ENCODE data around the gene JSRP1.
"Not testable (repeated sequence)": the region's sequence is repeated elsewhere in the genome, so short reads cannot be mapped to it uniquely, and the experiment has no call there.

Gene JSRP1

DNA sequence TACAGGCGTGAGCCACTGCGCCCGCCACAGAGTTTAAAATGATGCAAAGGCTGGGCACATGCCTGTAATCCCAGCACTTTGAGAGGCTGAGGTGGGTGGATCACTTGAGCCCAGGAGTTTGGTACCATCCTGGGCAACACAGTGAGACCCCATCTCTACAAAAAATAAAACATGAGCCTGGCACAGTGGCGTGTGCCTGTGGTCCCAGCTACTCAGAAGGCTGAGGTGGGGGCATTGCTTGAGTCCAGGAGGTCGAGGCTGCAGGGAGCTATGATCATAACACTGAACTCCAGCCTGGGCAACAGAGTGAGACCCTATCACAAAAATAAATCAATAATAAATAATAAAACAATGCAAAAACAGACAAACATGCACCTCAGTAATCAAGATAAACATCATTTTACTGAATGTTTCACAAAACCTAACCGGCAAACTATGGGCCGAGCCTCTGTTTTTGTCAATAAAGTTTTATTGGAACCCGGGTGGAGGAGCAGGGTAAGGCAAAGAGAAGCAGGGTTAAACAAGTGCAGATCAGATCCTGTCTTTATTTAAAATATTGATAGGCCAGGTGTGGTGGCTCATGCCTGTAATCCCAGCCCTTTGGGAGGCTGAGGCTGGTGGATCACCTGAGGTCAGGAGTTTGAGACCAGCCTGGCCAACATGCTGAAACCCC is 27.8 kb upstream of the JSRP1 start:
- no peak for DNase-seq (ENCODE audit: low read depth, low spot score)
- H3K4me3 ChIP-seq (ENCODE audit: low read length): no peak overlapping the region

DNA sequence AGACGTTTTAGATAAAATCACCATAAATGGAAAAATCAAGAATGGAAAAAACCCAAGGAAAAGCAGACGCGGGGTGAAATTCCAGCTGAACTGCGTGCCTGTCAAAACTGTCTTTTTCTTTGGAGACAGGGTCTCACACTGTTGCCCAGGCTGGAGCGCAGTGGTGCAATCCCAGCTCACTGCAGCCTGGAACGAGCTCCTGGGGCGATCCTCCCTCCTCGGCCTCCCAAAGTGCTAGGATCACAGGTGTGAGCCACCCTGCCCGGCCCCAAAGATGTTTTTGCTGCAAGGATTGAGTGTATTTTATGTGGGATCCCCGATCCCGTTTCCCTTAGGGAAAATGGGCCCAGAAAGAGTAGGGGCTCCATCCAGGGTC is 26.6 kb upstream of the JSRP1 start:
- no peak overlapping the region for H3K4me3 ChIP-seq (ENCODE audit: low read length)
- DNase-seq (ENCODE audit: low read depth, low spot score): no peak

DNA sequence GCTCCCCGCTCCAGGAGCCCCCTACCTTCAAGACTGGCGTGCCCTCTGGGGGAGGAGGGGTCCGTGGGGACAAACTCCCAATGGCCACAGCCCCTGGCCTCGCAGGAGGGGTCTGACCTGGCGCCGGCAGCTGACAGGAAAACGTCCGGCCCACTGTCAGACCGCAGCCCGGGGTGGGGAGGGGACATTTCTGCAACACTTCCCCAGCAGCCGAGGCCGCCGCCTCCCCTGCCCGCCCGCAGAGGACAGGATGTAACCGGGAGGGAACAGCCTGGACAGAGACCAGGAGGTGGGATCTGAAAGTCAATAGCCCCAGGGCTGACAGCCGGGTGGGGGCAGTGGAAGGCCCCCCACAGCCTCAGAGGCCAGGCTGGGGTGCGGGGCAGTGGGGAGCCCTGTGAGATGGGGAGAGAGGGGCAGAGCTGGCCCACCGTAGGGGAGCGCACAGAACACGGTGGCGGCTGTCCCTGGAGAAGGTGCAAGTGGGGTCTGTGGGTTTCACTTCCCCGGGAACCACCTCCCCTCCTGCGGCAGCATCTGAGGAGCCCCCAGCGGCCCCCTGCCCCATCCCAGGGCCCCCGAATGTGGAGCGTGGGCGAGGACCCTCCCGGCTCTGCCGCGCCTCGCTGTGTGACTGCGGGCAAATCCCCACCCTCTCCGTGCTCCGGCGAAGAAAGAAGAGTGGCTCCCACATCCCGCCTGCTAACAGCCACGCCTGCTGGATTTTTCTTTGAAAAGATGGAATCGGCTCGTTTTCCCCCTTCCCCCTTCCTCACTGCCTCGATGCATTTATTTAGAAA is 26.0 kb upstream of the JSRP1 start, which contains the start of gene PEAK3:
Gene PEAK3, minus strand, starts transcription at position 114 of the 800 bp plus-strand sequence. CDS start 1,244 bp downstream, outside the sequence.
- DNase-seq (ENCODE audit: low read depth, low spot score): no peak
- no peak within 1 kb of the TSS for H3K4me3 ChIP-seq (ENCODE audit: low read length)

DNA sequence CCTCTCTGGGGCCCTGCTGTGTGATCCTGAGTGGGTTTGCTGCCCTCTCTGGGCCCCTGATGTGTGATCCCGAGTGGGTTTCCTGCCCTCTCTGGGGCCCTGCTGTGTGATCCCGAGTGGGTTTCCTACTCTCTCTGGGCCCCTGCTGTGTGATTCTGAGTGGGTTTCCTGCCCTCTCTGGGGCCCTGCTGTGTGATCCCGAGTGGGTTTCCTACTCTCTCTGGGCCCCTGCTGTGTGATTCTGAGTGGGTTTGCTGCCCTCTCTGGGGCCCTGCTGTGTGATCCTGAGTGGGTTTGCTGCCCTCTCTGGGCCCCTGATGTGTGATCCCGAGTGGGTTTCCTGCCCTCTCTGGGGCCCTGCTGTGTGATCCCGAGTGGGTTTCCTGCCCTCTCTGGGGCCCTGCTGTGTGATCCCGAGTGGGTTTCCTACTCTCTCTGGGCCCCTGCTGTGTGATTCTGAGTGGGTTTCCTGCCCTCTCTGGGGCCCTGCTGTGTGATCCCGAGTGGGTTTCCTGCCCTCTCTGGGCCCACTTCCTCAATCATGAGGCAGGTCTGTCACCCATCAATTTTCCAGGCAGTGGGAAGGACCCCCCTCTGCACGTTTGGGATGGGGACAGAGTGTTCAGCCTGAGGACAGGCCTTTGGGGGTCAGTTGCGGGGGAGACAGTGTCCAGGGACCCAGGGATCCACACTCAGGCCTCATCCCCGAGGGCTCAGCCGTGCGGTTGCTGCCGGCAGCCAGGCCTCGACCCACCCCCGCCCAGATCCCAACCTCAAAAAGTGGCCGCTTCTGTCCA is 25.2 kb upstream of the JSRP1 start:
- DNase-seq (ENCODE audit: low read depth, low spot score); H3K4me3 ChIP-seq (ENCODE audit: low read length): not testable (repeated sequence)

DNA sequence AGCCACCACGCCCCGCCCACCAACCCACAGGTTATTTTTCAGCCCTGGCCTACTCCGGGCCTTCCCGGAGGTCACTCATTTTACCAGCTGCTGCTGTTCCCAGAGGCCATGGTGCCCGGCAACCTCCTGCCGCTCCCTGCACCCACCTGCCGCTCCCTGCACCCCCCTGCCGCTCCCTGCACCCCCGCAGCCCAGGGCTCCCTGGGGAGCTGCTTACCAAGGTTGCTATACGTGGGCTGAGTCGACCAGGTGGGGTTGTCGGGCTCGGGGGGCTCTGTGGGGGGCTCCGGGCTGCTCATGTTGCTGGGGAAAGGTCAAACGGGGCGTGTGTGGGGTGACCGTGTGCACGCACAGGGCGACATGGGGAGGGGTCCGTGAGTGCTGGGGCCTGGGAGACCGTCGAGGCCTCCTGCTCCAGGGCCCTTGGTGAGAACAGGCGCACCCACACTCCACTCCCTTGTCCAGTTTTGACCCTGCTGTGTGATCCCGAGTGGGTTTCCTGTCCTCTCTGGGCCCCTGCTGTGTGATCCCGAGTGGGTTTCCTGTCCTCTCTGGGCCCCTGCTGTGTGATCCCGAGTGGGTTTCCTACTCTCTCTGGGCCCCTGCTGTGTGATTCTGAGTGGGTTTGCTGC is 24.5 kb upstream of the JSRP1 start:
- DNase-seq (ENCODE audit: low read depth, low spot score): no peak
- no peak overlapping the region for H3K4me3 ChIP-seq (ENCODE audit: low read length)

DNA sequence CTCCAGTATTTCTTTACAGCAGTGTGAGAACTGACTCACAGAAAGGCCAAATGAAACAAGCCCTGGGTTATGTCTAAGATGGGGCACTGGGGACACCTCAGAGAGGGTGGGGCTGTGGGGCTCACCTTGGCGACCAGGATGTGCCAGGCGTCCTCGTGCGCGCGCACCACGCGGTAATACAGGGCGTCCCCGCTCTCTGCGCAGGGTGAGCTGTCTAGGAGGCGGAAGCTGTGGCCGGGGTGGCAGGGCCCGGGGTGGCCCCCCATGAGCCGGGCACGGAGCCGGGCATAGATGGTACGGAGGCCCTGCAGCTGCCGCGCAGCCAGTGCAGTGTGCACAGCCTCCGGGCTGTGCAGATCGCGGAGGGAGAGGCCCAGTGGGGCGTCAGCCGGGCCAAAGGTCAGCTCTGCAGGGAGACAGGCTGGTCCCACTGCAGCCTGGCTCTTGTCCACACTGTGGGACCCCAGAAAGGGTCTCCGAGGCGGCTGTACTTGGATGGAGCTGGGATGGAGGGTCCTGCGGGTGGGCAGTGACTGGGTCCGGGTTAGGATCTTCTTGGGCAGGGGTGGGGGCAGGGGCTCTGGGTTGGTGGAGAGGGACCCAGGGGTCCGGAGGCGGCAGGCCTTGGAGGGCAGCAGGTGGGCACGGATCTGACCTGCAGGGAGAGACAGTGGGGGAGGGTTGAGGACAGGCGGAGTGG is 22.4 kb upstream of the JSRP1 start:
- no peak for DNase-seq (ENCODE audit: low read depth, low spot score)
- no peak overlapping the region for H3K4me3 ChIP-seq (ENCODE audit: low read length)

DNA sequence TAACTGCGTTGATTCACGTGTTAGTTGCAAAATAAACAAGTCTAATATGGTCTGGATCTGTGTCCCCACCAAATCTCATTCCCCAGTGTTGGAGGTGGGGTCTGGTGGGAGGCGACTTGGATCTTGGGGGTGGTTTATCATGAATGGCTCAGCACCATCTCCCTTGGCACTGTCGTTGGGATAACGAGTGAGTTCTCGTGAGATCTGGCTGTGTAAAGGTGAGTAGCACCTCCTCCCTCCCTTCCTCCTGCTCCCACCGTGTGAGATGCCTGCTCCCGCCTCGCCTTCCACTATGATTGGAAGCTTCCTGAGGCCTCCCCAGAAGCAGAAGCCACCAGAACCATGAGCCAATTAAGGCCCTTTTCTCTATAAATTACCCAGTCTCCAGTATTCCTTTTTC is 20.9 kb upstream of the JSRP1 start:
- no peak for DNase-seq (ENCODE audit: low read depth, low spot score)
- no peak overlapping the region for H3K4me3 ChIP-seq (ENCODE audit: low read length)

DNA sequence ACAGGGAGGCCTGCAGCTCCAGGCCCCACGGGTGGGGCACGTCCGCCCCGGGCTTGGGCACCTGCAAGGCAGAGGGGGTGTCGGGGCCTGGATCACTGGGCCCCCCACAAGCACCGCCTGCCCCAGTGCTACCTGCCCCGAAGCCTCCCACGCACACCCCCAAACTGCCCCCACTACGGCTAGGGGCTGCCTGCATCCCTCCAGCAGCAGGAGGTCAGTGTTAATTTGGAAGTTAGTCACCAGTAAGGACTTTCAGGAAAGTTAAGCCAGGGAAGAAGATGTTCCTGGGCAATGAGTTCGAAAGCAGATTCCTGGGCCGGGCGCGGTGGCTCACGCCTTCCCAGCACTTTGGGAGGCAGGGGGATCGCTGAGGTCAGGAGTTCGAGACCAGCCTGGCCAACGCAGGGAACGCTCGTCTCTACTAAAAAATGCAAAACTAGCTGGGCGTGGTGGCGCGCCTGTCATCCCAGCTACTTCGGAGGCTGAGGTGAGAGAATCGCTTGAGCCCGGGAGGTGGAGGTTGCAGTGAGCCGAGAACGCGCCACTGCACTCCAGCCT is 20.3 kb upstream of the JSRP1 start:
- H3K4me3 ChIP-seq (ENCODE audit: low read length): no peak overlapping the region
- DNase-seq (ENCODE audit: low read depth, low spot score): no peak

DNA sequence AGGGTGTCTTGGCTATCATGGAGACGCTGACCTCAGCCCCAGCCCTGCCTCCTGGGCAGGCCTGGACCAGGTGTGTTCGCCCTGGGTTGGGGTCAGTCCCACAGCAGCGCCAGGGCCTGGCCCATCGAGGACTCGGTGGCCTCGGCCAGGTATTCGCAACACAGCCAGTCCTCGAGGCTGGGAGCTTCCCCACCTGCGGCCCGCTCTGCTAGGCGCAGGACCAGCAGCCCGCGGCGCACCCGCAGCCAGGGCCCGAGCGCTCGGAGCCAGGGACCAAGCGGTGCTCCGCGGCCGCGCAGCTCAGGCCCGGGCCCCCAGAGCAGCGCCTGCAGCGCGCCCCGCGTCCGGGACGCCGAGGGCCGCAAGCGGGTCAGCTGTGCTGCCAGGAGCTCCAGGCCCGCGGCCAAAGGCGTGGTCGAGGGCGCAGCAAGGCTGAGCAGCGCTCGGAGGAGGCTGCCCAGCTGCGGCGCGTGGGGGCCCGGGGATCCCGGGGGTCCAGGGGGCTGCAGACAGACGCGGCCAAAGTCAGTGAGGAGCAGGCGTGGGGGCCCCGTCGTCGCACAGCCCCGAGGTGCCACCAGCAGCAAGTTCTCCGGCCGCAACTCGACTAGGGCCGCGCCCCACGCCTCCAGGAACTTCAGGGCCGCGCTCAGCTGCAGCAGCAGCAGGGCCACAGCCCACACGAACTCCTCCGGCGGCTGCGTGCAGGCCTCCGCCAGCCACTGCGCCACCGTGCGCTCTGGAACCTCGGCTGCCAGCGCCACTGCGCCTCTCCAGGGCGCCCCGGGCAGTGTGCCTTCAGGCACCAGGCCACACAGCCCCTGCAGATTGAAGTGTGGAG is 19.6 kb upstream of the JSRP1 start:
- no peak for DNase-seq (ENCODE audit: low read depth, low spot score)
- no peak overlapping the region for H3K4me3 ChIP-seq (ENCODE audit: low read length)

DNA sequence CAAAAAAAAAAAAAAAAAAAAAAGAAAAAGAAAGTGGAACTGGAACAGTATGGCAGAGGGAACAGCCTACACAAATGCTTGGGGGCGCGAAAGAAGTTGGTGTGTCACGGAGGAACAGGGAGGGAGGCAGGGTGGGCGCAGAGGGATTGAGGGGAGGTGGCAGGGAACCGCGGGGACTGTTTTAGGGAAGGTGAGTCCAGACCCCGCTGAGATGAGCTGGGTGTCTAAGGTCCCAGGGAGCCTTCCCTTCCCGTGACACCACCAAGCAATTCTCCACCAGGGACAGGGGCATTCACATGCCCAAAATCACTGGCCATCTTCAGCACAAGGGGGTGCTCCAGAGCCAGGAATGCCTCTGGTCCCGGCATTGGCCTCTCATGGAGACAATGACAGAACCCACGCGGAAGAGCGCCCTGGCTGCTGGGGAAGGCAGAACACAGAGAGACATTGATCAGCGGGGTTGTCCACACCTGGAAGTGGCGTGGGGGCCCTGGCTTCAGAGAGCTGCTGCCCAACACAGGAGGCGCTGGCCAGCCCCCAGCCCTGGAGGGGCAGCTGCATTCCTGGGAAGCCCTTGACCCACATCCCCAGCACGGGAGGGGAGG is 18.8 kb upstream of the JSRP1 start:
- no peak overlapping the region for H3K4me3 ChIP-seq (ENCODE audit: low read length)
- no peak for DNase-seq (ENCODE audit: low read depth, low spot score)

DNA sequence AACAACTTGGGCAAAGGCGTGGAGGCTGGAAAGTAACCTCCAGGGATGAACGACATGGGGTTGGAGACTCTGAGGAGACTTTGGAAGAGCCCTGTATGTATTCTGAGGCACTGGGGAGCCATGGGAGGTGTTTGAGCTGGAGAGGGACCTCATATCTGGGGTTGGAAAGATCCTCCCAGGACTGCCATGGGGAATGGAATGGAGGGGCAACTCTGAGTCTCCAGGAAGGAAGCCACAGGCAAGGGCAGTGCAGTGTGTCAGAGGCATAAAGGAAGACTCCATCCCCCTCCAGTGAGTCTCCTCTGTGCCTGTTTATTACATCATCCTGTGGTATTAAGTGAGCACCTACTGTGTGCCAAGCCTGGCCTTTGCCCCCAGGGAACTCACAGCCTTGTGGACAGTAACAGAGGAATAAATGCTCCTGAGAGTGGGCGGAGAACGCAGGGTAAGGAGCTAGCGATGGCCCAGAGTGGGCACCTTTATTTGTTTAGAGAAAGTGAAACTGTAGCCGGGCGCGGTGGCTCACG is 18.0 kb upstream of the JSRP1 start:
- DNase-seq (ENCODE audit: low read depth, low spot score): no peak
- H3K4me3 ChIP-seq (ENCODE audit: low read length): peak overlapping the region; percentile 16

DNA sequence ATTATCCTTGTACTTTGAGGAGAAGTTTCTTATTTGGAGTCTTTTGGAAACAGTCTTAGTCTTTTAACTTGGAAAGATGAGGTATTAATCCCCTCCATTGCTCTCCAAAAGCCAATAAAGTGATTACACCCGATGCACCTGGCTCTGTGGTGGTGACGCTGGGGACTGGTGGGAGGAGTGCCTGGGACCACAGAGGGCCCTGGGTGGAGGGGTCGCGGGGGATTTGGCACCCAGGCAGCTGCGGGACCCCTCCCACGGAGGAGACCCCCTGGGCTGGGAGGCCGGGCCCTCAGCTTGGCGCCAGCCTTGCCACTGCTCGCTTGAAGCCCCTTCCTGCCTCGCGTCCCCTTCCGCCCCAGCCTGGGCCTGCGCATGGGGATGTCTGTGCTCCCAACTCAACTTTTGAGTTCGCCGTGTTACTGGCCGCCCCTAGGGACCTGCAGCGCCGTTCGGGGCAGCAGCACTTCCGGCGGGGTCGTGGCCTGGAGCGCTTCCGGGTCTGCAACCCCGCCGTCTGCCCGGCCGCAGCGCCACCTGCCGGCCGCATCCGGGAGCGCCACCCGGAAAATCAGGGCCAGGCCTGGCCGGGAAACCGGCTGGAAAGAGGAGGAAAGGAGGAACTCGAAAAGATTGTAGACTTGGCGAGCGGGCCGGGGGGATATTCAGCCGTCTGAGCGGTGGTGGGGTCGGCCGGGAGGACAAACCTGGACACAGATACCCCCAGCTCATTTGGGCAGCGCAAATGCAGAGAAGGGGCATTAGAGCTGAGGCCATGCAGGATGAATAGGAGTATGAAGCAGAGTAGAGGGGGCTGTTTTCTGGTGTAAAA is 17.4 kb upstream of the JSRP1 start:
- H3K4me3 ChIP-seq (ENCODE audit: low read length): peak overlapping the region; percentile 44
- DNase-seq (ENCODE audit: low read depth, low spot score): peak; percentile 89

DNA sequence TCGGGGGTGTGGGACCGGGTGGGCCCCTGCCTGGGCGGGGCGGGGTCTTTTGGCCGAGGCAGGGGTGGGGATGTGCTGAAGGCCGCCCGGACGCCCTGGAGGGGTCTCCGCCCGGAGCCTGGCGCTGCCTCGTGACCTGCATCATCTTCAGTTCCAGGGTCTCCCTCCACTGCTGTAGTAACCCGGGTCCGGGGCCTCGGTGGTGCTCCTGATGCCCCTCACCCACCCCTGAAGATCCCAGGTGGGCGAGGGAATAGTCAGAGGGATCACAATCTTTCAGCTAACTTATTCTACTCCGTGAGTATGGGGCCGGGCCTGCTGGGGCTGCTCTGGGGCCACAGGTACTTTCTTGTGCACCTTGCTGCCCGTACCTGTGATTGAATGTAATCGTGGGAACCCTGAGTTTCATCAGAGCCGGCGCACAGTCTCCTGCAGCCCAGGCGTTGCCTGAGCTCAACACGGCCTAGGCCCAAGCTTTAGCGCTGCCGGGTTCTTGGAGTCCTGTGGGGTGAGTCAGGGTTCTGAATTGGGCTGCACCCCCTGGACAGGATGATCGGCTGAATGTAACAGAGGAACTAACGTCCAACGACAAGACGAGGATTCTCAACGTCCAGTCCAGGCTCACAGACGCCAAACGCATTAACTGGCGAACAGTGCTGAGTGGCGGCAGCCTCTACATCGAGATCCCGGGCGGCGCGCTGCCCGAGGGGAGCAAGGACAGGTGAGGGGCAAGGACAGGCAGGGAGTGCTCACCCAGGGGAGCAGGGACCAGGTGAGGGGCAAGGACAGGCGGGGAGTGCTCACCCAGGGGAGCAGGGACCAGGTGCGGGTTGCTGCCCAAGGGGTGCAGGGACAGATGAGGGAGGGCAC is 15.3 kb upstream of the JSRP1 start:
- no peak for DNase-seq (ENCODE audit: low read depth, low spot score)
- H3K4me3 ChIP-seq (ENCODE audit: low read length): peak overlapping the region; percentile 91

DNA sequence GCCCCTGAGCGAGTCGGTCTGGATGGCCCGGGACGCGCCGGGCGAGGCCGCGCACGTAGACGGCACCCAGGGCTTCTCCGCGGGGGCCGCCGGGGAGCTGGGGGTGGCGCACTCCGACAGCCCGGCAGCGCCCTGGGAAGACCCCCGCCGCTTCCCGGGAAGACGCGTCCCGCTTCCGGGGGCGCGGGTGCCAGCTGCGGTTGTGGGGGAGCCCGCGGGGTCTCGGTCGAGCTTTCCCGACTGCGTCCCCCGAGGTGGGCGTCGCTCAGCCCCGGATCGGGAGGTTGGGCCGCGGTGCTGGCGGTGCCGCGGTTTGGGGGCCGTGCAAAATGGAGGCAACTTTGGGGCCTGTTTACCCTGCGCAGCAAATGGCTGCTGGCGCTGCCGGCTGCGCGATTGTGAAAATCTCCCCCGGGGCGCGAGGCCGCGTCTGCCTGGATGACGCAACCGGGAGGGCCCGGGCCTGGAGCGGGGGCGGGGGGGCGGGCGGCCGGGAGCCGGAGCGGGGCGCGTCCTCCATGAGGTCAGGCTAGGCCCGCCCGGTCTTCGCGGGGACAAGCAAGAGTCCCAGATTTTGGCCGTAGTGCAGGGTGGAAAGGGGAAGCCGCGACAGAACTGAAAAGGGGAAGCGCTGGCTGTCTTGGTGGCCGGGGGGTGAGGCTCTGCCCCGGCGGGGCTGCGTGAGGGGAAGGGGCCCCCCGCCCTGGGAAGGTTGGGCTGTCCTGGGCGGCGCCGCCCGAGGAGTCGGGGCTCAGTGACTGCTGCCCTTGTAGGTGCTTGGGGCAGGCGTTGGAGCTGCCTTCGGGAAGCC is 14.4 kb upstream of the JSRP1 start:
- no peak for DNase-seq (ENCODE audit: low read depth, low spot score)
- H3K4me3 ChIP-seq (ENCODE audit: low read length): peak overlapping the region; percentile 91

DNA sequence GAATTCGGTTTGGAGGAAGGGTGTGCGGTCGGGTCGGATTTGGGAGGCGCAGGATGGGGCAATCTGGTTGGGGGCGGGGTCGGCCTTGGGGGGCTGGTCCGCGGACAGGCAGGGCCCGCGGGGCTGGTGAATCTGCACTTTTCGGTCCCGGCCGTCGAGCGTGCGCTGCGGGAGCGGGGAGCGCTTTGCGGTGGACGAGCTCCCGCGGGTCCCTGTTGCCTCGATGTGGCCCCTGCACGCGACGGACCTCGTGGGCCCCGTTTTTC is 13.9 kb upstream of the JSRP1 start:
- peak overlapping the region; percentile 91 for H3K4me3 ChIP-seq (ENCODE audit: low read length)
- no peak for DNase-seq (ENCODE audit: low read depth, low spot score)

Measured in Jurkat, Clone E6-1 (cell line).